Measurements from ENCODE around the gene BABAM1. TPM values are rescaled to one million over a fixed set of nuclear protein-coding genes. Genes with fewer than 3 reads are reported as not detected.
A peak's percentile ranks its signal among the peaks of the same experiment; 100 is the strongest.

Gene BABAM1
- total and polyA plus RNA-seq, 9 of the 15 experiments (the other 6 are each of a cell fraction or from before 2014, with no cell fraction given) = 14.7 to 160 (median 113) TPM

DNA sequence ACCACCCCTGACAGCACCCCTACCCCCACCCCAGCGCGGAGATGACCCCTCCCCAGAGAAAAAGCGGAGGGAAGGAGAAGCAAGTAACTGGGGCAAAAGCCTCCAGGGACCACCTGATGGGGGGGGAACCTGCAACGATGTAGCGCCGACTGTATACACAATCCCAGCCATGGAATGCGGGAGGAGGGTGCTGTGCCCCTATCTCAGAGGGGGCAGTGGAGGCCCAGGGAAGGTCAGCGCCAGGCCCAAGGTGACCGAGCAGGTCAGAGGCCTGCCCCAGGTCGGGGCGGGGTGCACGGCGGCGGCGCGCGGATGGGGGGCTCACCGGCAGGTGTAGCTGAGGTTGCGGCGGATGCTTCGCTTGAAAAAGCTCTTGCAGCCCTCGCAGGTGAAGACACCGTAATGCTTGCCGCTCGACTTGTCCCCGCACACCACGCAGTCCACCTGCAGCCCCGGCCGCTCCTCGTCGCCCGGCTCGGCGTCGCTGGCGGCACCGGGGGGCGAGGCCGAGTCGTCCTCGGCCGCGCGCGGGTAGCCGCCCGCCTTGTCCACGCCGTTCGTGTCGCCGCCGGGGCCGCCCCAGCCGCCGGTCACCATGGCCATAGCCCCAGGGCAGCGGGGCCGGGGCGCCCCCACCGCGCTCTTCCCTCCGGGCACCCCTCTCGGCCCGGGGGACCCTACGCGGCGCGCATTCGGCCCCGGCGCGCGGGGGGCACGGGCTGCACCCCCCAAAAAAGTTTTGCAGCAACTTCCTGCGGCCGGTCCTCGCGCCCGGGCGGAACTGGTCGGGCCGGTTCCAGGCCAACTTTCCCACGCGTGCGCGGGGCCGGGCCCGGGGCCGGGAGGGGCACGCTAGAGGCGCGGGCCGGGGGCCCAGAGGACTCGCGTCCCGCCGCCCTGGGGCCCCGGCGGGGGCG, 22.4 kb upstream of the BABAM1 start (continued):
- TF ChIP-seq, protein P1, sequence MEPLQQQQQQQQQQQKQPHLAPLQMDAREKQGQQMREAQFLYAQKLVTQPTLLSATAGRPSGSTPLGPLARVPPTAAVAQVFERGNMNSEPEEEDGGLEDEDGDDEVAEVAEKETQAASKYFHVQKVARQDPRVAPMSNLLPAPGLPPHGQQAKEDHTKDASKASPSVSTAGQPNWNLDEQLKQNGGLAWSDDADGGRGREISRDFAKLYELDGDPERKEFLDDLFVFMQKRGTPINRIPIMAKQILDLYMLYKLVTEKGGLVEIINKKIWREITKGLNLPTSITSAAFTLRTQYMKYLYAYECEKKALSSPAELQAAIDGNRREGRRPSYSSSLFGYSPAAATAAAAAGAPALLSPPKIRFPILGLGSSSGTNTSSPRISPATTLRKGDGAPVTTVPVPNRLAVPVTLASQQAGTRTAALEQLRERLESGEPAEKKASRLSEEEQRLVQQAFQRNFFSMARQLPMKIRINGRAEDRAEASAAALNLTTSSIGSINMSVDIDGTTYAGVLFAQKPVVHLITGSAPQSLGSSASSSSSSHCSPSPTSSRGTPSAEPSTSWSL (CRISPR knock-in tag; IDR thresholded peaks at IDR 0.05; ENCODE audit: borderline replicate concordance) = no peak
- TF ChIP-seq STAT5B (CRISPR knock-in tag; IDR thresholded peaks at IDR 0.05) = no peak
- TF ChIP-seq PTRF (tag; IDR thresholded peaks at IDR 0.05) = no peak
- TF ChIP-seq, protein P2, sequence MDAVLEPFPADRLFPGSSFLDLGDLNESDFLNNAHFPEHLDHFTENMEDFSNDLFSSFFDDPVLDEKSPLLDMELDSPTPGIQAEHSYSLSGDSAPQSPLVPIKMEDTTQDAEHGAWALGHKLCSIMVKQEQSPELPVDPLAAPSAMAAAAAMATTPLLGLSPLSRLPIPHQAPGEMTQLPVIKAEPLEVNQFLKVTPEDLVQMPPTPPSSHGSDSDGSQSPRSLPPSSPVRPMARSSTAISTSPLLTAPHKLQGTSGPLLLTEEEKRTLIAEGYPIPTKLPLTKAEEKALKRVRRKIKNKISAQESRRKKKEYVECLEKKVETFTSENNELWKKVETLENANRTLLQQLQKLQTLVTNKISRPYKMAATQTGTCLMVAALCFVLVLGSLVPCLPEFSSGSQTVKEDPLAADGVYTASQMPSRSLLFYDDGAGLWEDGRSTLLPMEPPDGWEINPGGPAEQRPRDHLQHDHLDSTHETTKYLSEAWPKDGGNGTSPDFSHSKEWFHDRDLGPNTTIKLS (IDR thresholded peaks at IDR 0.05; ENCODE audit: borderline replicate concordance, low read depth) = 0 out of 2 replicates have a peak, but pooled peaks have one; percentile 27
- no peak; the same call in 1 of the 2 replicates for TF ChIP-seq CREB1 (IDR thresholded peaks at IDR 0.05)
- TF ChIP-seq CREB1 (CRISPR knock-in tag; IDR thresholded peaks at IDR 0.05) = no peak

All from K562 (cell line).